NCI-H1417 treated with DMSO at 0.1 percent for 48 hours (cell line): ENCODE data around the gene SLC7A14.

Experiments
- DNase-seq: peaks from one replicate; lab custom pipeline; 2025; lab: John Stamatoyannopoulos, UW

SLC7A14 gene

GRCh38 chr3:170426240-170426797 lies 159.6 kb downstream of the SLC7A14 start:
- DNase-seq = no peak

DNA sequence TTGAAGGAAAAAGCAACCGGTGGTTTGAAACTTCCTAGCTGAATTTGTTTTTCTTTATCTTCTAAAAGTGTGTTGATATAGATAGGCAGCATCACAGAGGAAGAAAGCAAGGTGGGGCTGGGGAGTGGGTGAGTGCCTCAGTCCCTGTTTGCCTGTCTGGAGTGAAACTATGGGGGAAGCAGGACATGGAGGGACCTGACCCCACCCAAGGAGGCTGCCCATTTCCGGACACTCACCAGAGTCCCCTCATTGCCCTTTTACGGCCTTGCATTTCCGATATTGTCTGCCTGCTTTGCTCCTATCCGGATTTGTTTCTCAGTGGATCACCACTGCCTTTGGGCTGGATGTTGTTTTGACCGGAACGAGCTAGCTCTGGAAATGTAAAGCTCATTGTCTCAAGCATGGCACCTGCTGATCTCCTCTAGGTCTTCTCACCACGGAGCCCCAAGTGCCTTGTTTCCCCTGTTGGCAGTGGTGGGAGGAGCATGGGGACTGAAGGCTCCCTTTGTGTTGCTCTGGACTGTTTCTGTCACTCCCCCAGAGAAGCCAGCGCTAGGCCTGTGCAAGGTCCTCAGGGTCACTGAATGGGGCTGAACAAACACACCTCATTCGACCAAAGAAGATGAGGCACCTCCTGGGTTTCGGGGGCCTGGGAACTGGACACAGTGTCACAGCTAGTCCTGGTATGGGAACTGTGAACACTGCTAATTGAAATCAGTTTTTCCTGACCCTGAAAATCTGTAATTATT lies 160.2 kb downstream of the SLC7A14 start:
- DNase-seq = no peak

DNA sequence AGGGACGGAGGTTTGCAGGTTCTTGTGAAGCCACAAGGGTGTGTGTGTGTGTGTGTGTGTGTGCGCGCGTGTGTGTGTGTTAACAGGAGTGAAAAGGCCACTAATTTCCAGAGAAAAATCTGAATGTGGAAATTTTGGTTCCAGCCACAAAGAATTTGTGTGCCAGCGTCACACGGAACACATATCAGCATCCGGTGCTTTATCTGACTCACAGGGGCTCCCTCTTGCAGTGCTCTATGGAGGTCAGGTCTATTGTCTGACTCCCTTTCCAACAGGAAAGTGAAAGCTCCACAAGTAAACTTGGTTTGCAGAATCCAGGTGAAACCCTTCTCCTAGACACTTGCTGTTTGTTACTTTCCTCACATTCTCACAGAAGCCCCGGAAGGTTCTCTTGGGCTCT lies 161.0 kb downstream of the SLC7A14 start:
- DNase-seq = no peak

DNA sequence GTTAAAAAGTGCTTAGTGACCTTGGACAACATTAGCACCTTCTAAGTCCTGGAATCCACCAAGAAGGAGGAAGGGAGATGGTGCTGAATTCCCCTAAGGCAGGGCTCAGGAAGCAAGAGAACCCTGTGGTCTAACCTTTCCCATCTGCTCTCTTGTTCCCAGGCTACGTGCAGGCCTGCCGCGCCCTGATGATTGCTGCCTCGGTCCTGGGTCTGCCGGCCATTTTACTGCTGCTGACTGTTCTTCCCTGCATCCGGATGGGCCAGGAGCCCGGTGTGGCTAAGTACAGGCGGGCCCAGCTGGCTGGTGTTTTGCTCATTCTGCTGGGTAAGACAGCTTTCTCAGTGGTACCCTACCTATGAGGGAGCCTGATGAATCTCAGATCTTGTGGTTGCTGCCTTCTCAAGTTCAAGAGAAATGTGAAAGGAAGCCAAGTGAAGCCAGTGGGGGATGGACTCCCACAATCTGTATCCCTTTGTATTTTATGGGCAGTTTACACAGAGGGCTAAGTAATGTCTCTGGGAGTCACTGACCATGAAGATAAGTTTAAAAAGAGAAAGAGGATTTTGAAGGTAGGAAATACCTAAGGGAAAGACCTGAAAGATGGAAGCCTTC lies 162.8 kb downstream of the SLC7A14 start:
- no peak for DNase-seq

- DNase-seq = no peak
Observed at GRCh38 chr3:170421758-170422157, 164.1 kb downstream of the SLC7A14 start.

DNA sequence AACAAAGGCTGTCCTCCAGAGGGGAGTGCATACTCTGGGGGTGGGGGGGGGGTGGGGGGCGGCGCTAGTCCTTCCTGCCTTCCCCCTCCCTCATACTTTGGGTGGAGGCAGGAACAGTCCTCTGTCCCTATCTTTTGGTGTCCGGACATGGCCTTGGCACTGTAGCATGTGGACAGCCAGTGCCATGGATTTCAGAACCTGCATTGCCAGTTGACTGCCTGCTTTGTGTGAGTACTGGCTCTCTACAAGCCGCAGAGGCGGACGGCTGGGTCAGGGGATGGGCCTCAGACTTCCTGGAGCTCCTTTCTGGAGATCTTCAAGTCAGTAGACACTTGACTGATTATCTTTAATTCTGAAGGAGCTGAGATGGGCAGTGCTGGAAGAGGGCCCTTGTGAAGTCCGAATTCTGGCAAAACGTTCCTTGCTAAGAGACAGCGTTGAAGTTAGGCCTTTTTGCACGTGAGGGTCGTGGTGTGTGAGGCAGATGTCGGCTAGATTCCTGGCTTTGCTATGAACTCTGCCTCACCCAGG lies 164.7 kb downstream of the SLC7A14 start:
- DNase-seq = no peak

DNA sequence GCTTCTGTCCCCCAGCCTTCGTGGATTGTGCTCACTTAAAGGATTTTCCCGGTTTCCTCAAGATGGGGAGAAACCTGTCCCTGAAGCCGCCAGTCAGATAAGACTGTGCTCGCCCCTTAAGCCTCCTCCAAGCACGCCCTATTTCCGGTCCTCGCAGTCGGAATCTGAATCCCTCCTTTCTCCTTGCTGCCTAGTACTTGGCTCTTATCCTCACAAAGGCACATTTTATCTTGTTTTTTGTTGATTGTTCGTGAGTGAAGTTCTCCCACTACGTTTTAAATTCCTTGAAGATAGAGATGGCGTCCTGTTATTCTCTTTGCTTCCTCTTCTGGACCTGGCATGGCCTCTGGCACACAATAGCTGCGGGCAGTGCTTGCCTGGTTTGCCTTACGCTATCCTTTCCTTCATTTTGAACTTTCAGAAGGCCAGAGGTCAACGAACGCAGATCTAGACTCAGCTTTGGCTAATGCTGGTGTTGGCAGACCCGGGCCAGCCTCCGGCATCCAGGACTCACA lies 165.5 kb downstream of the SLC7A14 start:
- no peak for DNase-seq

- no peak for DNase-seq
Observed at GRCh38 chr3:170419557-170420087, 166.3 kb downstream of the SLC7A14 start.

- DNase-seq = no peak
Observed at GRCh38 chr3:170418422-170419398, 167.2 kb downstream of the SLC7A14 start, which contains the start of gene CLDN11. Gene CLDN11 (plus strand): TSS chr3:170418868. CDS start chr3:170419067, 199 bp downstream.

DNA sequence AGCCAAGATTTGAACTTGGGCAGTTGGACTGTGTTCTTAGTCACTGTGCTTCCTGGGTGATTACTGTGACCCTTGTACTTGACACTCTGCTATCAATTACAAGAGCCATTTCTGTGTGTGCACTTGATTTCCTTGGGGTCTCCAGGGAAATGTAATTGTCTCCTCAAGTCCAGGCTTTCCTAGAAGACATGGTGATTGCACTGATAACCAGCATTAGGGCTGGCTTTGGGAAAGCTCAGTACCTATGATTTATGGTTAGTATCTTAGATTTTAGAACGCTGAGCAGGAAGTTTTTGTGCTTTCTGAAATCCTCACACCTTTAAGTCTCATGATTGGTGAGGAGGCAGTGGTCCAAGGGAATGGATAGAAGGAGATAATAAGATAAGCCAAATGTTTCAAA lies 168.8 kb downstream of the SLC7A14 start:
- no peak for DNase-seq

GRCh38 chr3:170414202-170414663 lies 171.6 kb downstream of the SLC7A14 start:
- no peak for DNase-seq

- no peak for DNase-seq
Observed at GRCh38 chr3:170413291-170413690, 172.6 kb downstream of the SLC7A14 start.

GRCh38 chr3:170410428-170411029 lies 175.3 kb downstream of the SLC7A14 start:
- no peak for DNase-seq
